Measurements from ENCODE around the gene PDZD2. TPM values are rescaled to one million over a fixed set of nuclear protein-coding genes. Genes with fewer than 3 reads are reported as not detected.

Gene PDZD2
- total RNA-seq, 4 donors from 2014 or later, result 107 to 195 (median 123) TPM

DNA sequence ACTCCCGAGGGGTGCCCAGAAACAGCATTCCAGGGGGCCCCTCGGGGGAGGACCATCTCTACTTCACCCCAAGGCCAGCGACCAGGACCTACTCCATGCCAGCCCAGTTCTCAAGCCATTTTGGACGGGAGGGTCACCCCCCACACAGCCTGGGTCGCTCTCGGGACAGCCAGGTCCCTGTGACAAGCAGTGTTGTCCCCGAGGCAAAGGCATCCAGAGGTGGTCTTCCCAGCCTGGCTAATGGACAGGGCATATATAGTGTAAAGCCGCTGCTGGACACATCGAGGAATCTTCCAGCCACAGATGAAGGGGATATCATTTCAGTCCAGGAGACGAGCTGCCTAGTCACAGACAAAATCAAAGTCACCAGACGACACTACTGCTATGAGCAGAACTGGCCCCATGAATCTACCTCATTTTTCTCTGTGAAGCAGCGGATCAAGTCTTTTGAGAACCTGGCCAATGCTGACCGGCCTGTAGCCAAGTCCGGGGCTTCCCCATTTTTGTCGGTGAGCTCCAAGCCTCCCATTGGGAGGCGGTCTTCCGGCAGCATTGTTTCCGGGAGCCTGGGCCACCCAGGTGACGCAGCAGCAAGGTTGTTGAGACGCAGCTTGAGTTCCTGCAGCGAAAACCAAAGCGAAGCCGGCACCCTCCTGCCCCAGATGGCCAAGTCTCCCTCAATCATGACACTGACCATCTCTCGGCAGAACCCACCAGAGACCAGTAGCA, 451.3 kb downstream of the PDZD2 start:
- WGBS, result 88% methylated on average over 21 of the region's 24 CpGs
- Histone ChIP-seq H3K4me1 (peaks cover 3% of the 10 kb centered on the region), H3K4me3 (no peak overlapping the region), H3K36me3 (peaks cover 58% of the 10 kb centered on the region), H3K9me3 (no peaks in the 10 kb centered on the region), H3K27ac (no peak overlapping the region), H3K27me3 (no peaks in the 10 kb centered on the region)
- TF ChIP-seq EP300 (IDR thresholded peaks at IDR 0.05), result no peak
- TF ChIP-seq, protein P1, sequence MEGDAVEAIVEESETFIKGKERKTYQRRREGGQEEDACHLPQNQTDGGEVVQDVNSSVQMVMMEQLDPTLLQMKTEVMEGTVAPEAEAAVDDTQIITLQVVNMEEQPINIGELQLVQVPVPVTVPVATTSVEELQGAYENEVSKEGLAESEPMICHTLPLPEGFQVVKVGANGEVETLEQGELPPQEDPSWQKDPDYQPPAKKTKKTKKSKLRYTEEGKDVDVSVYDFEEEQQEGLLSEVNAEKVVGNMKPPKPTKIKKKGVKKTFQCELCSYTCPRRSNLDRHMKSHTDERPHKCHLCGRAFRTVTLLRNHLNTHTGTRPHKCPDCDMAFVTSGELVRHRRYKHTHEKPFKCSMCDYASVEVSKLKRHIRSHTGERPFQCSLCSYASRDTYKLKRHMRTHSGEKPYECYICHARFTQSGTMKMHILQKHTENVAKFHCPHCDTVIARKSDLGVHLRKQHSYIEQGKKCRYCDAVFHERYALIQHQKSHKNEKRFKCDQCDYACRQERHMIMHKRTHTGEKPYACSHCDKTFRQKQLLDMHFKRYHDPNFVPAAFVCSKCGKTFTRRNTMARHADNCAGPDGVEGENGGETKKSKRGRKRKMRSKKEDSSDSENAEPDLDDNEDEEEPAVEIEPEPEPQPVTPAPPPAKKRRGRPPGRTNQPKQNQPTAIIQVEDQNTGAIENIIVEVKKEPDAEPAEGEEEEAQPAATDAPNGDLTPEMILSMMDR (IDR thresholded peaks at IDR 0.05), result no peak
- TF ChIP-seq POLR2A (IDR thresholded peaks at IDR 0.05), result no peak
- no peak for TF ChIP-seq POLR2AphosphoS5 (IDR thresholded peaks at IDR 0.05)
- no peak for DNase-seq (ENCODE audit: low spot score in 2 of 2)

DNA sequence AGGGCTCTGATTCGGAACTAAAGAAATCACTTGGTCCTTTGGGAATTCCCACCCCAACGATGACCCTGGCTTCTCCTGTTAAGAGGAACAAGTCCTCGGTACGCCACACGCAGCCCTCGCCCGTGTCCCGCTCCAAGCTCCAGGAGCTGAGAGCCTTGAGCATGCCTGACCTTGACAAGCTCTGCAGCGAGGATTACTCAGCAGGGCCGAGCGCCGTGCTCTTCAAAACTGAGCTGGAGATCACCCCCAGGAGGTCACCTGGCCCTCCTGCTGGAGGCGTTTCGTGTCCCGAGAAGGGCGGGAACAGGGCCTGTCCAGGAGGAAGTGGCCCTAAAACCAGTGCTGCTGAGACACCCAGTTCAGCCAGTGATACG, 451.8 kb downstream of the PDZD2 start:
- no peak for DNase-seq (ENCODE audit: low spot score in 2 of 2)
- Histone ChIP-seq H3K27ac (no peak overlapping the region), H3K9me3 (no peaks in the 10 kb centered on the region), H3K27me3 (no peaks in the 10 kb centered on the region), H3K4me3 (no peak overlapping the region), H3K4me1 (peaks cover 3% of the 10 kb centered on the region), H3K36me3 (peaks cover 62% of the 10 kb centered on the region)
- WGBS, result 92% methylated on average over 12 of the region's 17 CpGs
- no peak for TF ChIP-seq POLR2A (IDR thresholded peaks at IDR 0.05)
- TF ChIP-seq, protein P1 (IDR thresholded peaks at IDR 0.05), result no peak
- TF ChIP-seq EP300 (IDR thresholded peaks at IDR 0.05), result no peak
- no peak for TF ChIP-seq POLR2AphosphoS5 (IDR thresholded peaks at IDR 0.05)

- Histone ChIP-seq H3K4me1 (peaks cover 3% of the 10 kb centered on the region), H3K9me3 (no peaks in the 10 kb centered on the region), H3K36me3 (peaks cover 53% of the 10 kb centered on the region), H3K27ac (no peak overlapping the region), H3K27me3 (no peaks in the 10 kb centered on the region), H3K4me3 (no peak overlapping the region)
- TF ChIP-seq, protein P1 (IDR thresholded peaks at IDR 0.05), result peak; percentile 38 to 66
- TF ChIP-seq EP300 (IDR thresholded peaks at IDR 0.05), result no peak
- 58% methylated on average over 20 of the region's 20 CpGs for WGBS
- DNase-seq (ENCODE audit: low spot score in 2 of 2), result peak in 1 of 2 donors; percentile 13
These were observed 454.2 kb downstream of the PDZD2 start for GRCh38 chr5:32092938-32093812.

GRCh38 chr5:32094691-32095090, 455.8 kb downstream of the PDZD2 start:
- no peak overlapping the region for H3K4me3 ChIP-seq
- no peaks in the 10 kb centered on the region for H3K27me3 ChIP-seq
- peaks cover 43% of the 10 kb centered on the region for H3K36me3 ChIP-seq
- TF ChIP-seq POLR2A (IDR thresholded peaks at IDR 0.05) (no peak), EP300 (IDR thresholded peaks at IDR 0.05) (no peak), POLR2AphosphoS5 (IDR thresholded peaks at IDR 0.05) (no peak)
- TF ChIP-seq, protein P1 (IDR thresholded peaks at IDR 0.05), result no peak
- H3K4me1 ChIP-seq, result peaks cover 3% of the 10 kb centered on the region
- H3K27ac ChIP-seq, result no peak overlapping the region
- DNase-seq (ENCODE audit: low spot score in 2 of 2), result no peak
- no peaks in the 10 kb centered on the region for H3K9me3 ChIP-seq
- WGBS, result 88% methylated on average over 5 of the region's 5 CpGs

DNA sequence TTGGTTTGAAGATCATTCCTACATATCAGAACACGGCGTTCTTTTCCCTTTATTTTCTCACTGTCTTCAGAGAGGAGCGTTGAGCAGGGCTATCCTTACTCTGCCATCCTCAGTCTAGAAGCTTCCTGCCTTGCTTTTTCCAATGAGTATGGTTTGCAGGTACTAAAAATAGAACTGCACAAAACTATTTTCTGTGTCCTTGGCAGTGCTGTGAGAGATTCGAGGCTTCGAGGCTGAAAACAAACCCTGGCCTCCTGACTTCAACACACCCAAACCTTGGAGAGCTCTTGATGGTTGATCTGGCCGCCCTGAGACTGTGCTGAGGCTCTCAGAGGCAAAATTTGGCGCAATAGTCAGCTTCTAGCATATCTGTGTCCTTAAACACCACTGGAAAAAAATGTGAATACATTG, 456.3 kb downstream of the PDZD2 start:
- Histone ChIP-seq H3K9me3 (no peaks in the 10 kb centered on the region), H3K27ac (no peak overlapping the region), H3K27me3 (no peaks in the 10 kb centered on the region), H3K4me1 (peaks cover 3% of the 10 kb centered on the region), H3K4me3 (no peak overlapping the region), H3K36me3 (peaks cover 39% of the 10 kb centered on the region)
- DNase-seq (ENCODE audit: low spot score in 2 of 2), result peak in 1 of 2 donors; percentile 34
- WGBS, result 71% methylated on average over 7 of the region's 7 CpGs
- TF ChIP-seq POLR2A (IDR thresholded peaks at IDR 0.05) (no peak), EP300 (IDR thresholded peaks at IDR 0.05) (no peak)

All from suprapubic skin (tissue), 4 donors.